OCI-LY1 (cell line): Measurements from ENCODE around the gene ZNF598.

Experiments
- H2AFZ ChIP-seq: fragments of 200-600 bp; sonication (generic), shearing (Covaris generic); 2 replicates; pipeline ENCODE4 v1.6.0; 2014; ENCODE audit warnings: antibody characterized with exemption, mild to moderate bottlenecking, low read length
- H3F3A ChIP-seq: fragments of 200-600 bp; sonication (generic), shearing (Covaris generic); 2 replicates; pipeline ENCODE4 v1.6.0; 2014; ENCODE audit warnings: mild to moderate bottlenecking, antibody characterized with exemption, low read length, moderate library complexity; ENCODE audit not compliant: insufficient read depth
- H3K27ac ChIP-seq: fragments of 200-600 bp; sonication (generic); 2 replicates; pipeline ENCODE4 v1.5.1; 2014; ENCODE audit warnings: low read length, mixed run types, mild to moderate bottlenecking, low read depth; ENCODE audit not compliant: poor library complexity, severe bottlenecking
- H3K27me3 ChIP-seq: fragments of 200-600 bp; sonication (generic); 2 replicates; pipeline ENCODE4 v1.6.0; 2014; ENCODE audit warnings: antibody characterized with exemption, mild to moderate bottlenecking, low read length, moderate library complexity; ENCODE audit not compliant: insufficient read depth
- H3K36me3 ChIP-seq: fragments of 200-600 bp; sonication (generic); 2 replicates; pipeline ENCODE4 v1.6.1; 2014; ENCODE audit warnings: mild to moderate bottlenecking, antibody characterized with exemption, low read length, moderate library complexity, mixed read lengths; ENCODE audit not compliant: insufficient read depth
- H3K4me1 ChIP-seq: fragments of 200-600 bp; sonication (generic); 2 replicates; pipeline ENCODE4 v1.5.1; 2014; ENCODE audit warnings: mild to moderate bottlenecking, low read length, moderate library complexity; ENCODE audit not compliant: insufficient read depth, severe bottlenecking
- H3K4me2 ChIP-seq: fragments of 200-600 bp; sonication (generic), shearing (Covaris generic); 2 replicates; pipeline ENCODE4 v1.6.1; 2014; ENCODE audit warnings: low read length
- H3K4me3 ChIP-seq: fragments of 200-600 bp; sonication (generic); 2 replicates; pipeline ENCODE4 v1.5.1; 2014; ENCODE audit warnings: low read length, low read depth, mild to moderate bottlenecking, mixed read lengths; ENCODE audit not compliant: poor library complexity, severe bottlenecking
- H3K79me2 ChIP-seq: fragments of 200-600 bp; shearing (Covaris generic); 2 replicates; pipeline ENCODE4 v1.6.1; 2016; ENCODE audit warnings: mixed run types, low read length, mixed read lengths; ENCODE audit not compliant: insufficient read depth
- H3K9ac ChIP-seq: fragments of 200-600 bp; sonication (generic), shearing (Covaris generic); 2 replicates; pipeline ENCODE4 v1.6.1; 2014; ENCODE audit warnings: mild to moderate bottlenecking, low read length, mixed read lengths
- H3K9me2 ChIP-seq: fragments of 200-600 bp; sonication (generic), shearing (Covaris generic); 2 replicates; pipeline ENCODE4 v1.6.1; 2014; ENCODE audit warnings: low read depth, mild to moderate bottlenecking, low read length, mixed read lengths
- H3K9me3 ChIP-seq: fragments of 200-600 bp; shearing (Covaris generic); 2 replicates; pipeline ENCODE4 v1.6.1; 2014; ENCODE audit warnings: low read length, mixed read lengths
- H4K20me1 ChIP-seq: fragments of 200-600 bp; sonication (generic), shearing (Covaris generic); 2 replicates; pipeline ENCODE4 v1.6.0; 2016; ENCODE audit warnings: mild to moderate bottlenecking, low read length; ENCODE audit not compliant: insufficient read depth
- CTCF ChIP-seq: fragments of 200-600 bp; sonication (generic), shearing (Covaris generic); IDR thresholded peaks from 2 replicates; pipeline ENCODE4 v1.5.1; 2017; ENCODE audit warnings: mild to moderate bottlenecking, antibody characterized with exemption, low read length, moderate library complexity, mixed read lengths
- EZH2 ChIP-seq: fragments of 200-600 bp; sonication (generic), shearing (Covaris generic); IDR thresholded peaks from 2 replicates; pipeline ENCODE4 v1.8.0; 2017; ENCODE audit warnings: borderline replicate concordance, mixed run types, mild to moderate bottlenecking, antibody characterized with exemption, low read length, moderate library complexity, mixed read lengths

The ZNF598 gene

GRCh38 chr16:2040041-2040786, 30.6 kb upstream of the ZNF598 start:
- H3K9ac ChIP-seq: no peak overlapping the region
- no peak overlapping the region for H2AFZ ChIP-seq
- H3K4me3 ChIP-seq: no peak overlapping the region
- no peak overlapping the region for H3K27ac ChIP-seq
- no peaks in the 10 kb centered on the region for H3K79me2 ChIP-seq
- H3K27me3 ChIP-seq: peaks cover 12% of the 10 kb centered on the region
- TF ChIP-seq EZH2: no peak
- no peak for TF ChIP-seq CTCF
- H3F3A ChIP-seq: no peaks in the 10 kb centered on the region
- no peaks in the 10 kb centered on the region for H4K20me1 ChIP-seq
- H3K4me1 ChIP-seq: no peaks in the 10 kb centered on the region
- H3K9me2 ChIP-seq: no peaks in the 10 kb centered on the region
- H3K4me2 ChIP-seq: no peak overlapping the region
- peaks cover 12% of the 10 kb centered on the region; the same call in 1 of the 2 replicates for H3K36me3 ChIP-seq
- no peaks in the 10 kb centered on the region for H3K9me3 ChIP-seq

GRCh38 chr16:2039274-2040031, 29.8 kb upstream of the ZNF598 start:
- Histone ChIP-seq H3K27me3 (peaks cover 12% of the 10 kb centered on the region), H3K27ac (no peak overlapping the region), H3K4me3 (no peak overlapping the region), H3K9ac (no peak overlapping the region), H3K9me2 (no peaks in the 10 kb centered on the region), H3K79me2 (no peaks in the 10 kb centered on the region), H3K4me2 (no peak overlapping the region), H3K4me1 (no peaks in the 10 kb centered on the region), H4K20me1 (no peaks in the 10 kb centered on the region), H3F3A (no peaks in the 10 kb centered on the region), H3K36me3 (peaks cover 8% of the 10 kb centered on the region; the same call in 1 of the 2 replicates), H3K9me3 (no peaks in the 10 kb centered on the region), H2AFZ (no peak overlapping the region)
- TF ChIP-seq EZH2 (no peak), CTCF (no peak)

- Histone ChIP-seq H3K4me3 (no peak overlapping the region), H3K9me3 (no peaks in the 10 kb centered on the region), H3K36me3 (peaks cover 4% of the 10 kb centered on the region; the same call in 1 of the 2 replicates), H3K27ac (no peak overlapping the region), H3K27me3 (peaks cover 12% of the 10 kb centered on the region), H2AFZ (no peak overlapping the region), H3K79me2 (no peaks in the 10 kb centered on the region), H3K9ac (no peak overlapping the region), H3F3A (no peaks in the 10 kb centered on the region), H3K4me2 (no peak overlapping the region), H3K9me2 (no peaks in the 10 kb centered on the region), H3K4me1 (no peaks in the 10 kb centered on the region), H4K20me1 (no peaks in the 10 kb centered on the region)
- TF ChIP-seq EZH2 (no peak), CTCF (no peak)
Observed at GRCh38 chr16:2038382-2039231, 29.0 kb upstream of the ZNF598 start.
